ENCODE data around the gene PSMC6. TPM values are rescaled to one million over a fixed set of nuclear protein-coding genes. Genes with fewer than 3 reads are reported as not detected.

PSMC6 gene
- total and polyA plus RNA-seq, 2 of the 13 experiments (the other 11 are each of a cell fraction or from before 2014, with no cell fraction given), result 90.0 to 210 TPM

DNA sequence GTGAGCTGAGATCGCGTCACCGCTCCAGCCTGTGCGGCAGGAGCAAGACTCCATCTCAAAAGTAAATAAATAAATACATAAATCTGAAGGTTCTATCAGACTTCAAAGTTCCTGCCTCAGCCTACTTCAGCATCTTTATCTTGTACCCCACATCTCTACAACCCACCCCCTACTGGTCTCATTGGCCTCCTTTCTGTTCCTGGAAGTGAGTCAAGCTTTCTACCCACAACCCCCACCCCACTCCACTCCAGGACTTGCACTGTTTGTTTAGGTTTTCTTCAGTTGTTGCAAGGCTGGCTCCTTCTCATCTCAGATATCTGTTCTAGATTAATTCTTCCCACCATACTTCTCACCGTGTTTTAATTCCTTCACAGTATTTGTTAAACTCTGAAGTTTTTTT is 714 bp upstream of the PSMC6 start (continued):
- TF ChIP-seq, protein P1, sequence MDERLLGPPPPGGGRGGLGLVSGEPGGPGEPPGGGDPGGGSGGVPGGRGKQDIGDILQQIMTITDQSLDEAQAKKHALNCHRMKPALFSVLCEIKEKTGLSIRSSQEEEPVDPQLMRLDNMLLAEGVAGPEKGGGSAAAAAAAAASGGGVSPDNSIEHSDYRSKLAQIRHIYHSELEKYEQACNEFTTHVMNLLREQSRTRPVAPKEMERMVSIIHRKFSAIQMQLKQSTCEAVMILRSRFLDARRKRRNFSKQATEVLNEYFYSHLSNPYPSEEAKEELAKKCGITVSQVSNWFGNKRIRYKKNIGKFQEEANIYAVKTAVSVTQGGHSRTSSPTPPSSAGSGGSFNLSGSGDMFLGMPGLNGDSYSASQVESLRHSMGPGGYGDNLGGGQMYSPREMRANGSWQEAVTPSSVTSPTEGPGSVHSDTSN (CRISPR knock-in tag; IDR thresholded peaks at IDR 0.05), result no peak
- no peak for TF ChIP-seq MXD4 (CRISPR knock-in tag; IDR thresholded peaks at IDR 0.05)
- no peak for TF ChIP-seq SIN3B (IDR thresholded peaks at IDR 0.05; ENCODE audit: low read length)
- TF ChIP-seq LCORL (IDR thresholded peaks at IDR 0.05), result no peak
- TF ChIP-seq LCORL (CRISPR knock-in tag; IDR thresholded peaks at IDR 0.05), result no peak
- TF ChIP-seq SSRP1 (CRISPR knock-in tag; IDR thresholded peaks at IDR 0.05), result no peak
- TF ChIP-seq, protein P2, sequence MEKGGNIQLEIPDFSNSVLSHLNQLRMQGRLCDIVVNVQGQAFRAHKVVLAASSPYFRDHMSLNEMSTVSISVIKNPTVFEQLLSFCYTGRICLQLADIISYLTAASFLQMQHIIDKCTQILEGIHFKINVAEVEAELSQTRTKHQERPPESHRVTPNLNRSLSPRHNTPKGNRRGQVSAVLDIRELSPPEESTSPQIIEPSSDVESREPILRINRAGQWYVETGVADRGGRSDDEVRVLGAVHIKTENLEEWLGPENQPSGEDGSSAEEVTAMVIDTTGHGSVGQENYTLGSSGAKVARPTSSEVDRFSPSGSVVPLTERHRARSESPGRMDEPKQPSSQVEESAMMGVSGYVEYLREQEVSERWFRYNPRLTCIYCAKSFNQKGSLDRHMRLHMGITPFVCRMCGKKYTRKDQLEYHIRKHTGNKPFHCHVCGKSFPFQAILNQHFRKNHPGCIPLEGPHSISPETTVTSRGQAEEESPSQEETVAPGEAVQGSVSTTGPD (CRISPR knock-in tag; IDR thresholded peaks at IDR 0.05), result no peak
- 0 out of 2 replicates have a peak, but pooled peaks have one; percentile 3 for TF ChIP-seq PAXIP1 (CRISPR knock-in tag; conservative IDR thresholded peaks at IDR 0.05)
- TF ChIP-seq TCF12 (IDR thresholded peaks at IDR 0.05), result no peak
- TF ChIP-seq TCF12 (CRISPR knock-in tag; IDR thresholded peaks at IDR 0.05), result no peak
- TF ChIP-seq ZFAT (CRISPR knock-in tag; conservative IDR thresholded peaks at IDR 0.05), result no peak
- TF ChIP-seq ZNF543 (CRISPR knock-in tag; IDR thresholded peaks at IDR 0.05), result 0 out of 2 replicates have a peak, but pooled peaks have one; percentile 4
- TF ChIP-seq ZBTB34 (CRISPR knock-in tag; IDR thresholded peaks at IDR 0.05), result no peak
- no peak for TF ChIP-seq SNRNP70 (IDR thresholded peaks at IDR 0.05; ENCODE audit: low read depth, low read length)
- 0 out of 2 replicates have a peak, but pooled peaks have one; percentile 13 for TF ChIP-seq MBD4 (IDR thresholded peaks at IDR 0.05; ENCODE audit: borderline replicate concordance, low read length)
- TF ChIP-seq HNRNPL (IDR thresholded peaks at IDR 0.05; ENCODE audit: low read depth, low read length), result no peak
- TF ChIP-seq NFKBIZ (CRISPR knock-in tag; IDR thresholded peaks at IDR 0.05), result no peak
- no peak for TF ChIP-seq ZNF335 (CRISPR knock-in tag; IDR thresholded peaks at IDR 0.05)
- no peak for TF ChIP-seq HNRNPLL (IDR thresholded peaks at IDR 0.05; ENCODE audit: low read depth, low read length, poor library complexity, severe bottlenecking)
- no peak for TF ChIP-seq KMT2B (CRISPR knock-in tag; IDR thresholded peaks at IDR 0.05)
- no peak for TF ChIP-seq ZNF564 (CRISPR knock-in tag; IDR thresholded peaks at IDR 0.05)
- no peak for TF ChIP-seq NR2F6 (IDR thresholded peaks at IDR 0.05)
- no peak for TF ChIP-seq NR2F6 (CRISPR knock-in tag; IDR thresholded peaks at IDR 0.05)
- no peak for TF ChIP-seq BCL6 (CRISPR knock-in tag; IDR thresholded peaks at IDR 0.05)
- no peak for TF ChIP-seq DNMT1 (CRISPR knock-in tag; IDR thresholded peaks at IDR 0.05)
- TF ChIP-seq NRL (CRISPR knock-in tag; IDR thresholded peaks at IDR 0.05; ENCODE audit: borderline replicate concordance), result no peak

Measured in HepG2 (cell line).